Right ventricle myocardium inferior (tissue), 1 donor: ENCODE measurements around the gene SPECC1L. TPM values are rescaled to one million over a fixed set of nuclear protein-coding genes. Genes with fewer than 3 reads are reported as not detected.

Source experiments
- ATAC-seq: fragments of 200-7000 bp; cut with Tn5 transposase; one replicate; pipeline ENCODE4 v1.9.1; 2020; ENCODE audit warnings: mild to moderate bottlenecking, moderate library complexity
- DNase-seq: peaks from one replicate; pipeline ENCODE4 v3.0.0; 2021; ENCODE audit errors: missing footprints
- intact Hi-C: fragments of 100-400 bp; cut with DNase I; formaldehyde crosslinking; loops from one replicate; pipeline ENCODE4 v1.11.0; 2022
- total RNA-seq: library from RNA; stranded (reverse); fragmentation: NEBNext Ultra II Directional; extraction: Animal tissue kit (Norgen Biotek cat#: 25700); gene quantifications from one replicate; pipeline ENCODE4 v1.2.1, GENCODE V29; 2021
- donor health status: DM: no; HTN: yes; CAD: no; lungs with severe emphysema.

Gene SPECC1L
- total RNA-seq, 1 donor from 2014 or later, result 45.7 TPM

GRCh38 chr22:24380905-24381230, 110.2 kb downstream of the SPECC1L start:
- ATAC-seq (no peak), DNase-seq (no peak)
- intact Hi-C loops, result no loop called here

GRCh38 chr22:24383061-24383460, 112.4 kb downstream of the SPECC1L start:
- intact Hi-C loops, result no loop called here

GRCh38 chr22:24384131-24384530, 113.5 kb downstream of the SPECC1L start:
- DNase-seq, result no peak
- ATAC-seq, result no peak
- intact Hi-C loops, result no loop called here

More at GRCh38 chr22:24383061-24383460, 112.4 kb downstream of the SPECC1L start:
- ATAC-seq (no peak), DNase-seq (no peak)

- ATAC-seq (no peak), DNase-seq (no peak)
- intact Hi-C loops, result no loop called here
These were observed 116.4 kb downstream of the SPECC1L start for GRCh38 chr22:24386937-24387471.

DNA sequence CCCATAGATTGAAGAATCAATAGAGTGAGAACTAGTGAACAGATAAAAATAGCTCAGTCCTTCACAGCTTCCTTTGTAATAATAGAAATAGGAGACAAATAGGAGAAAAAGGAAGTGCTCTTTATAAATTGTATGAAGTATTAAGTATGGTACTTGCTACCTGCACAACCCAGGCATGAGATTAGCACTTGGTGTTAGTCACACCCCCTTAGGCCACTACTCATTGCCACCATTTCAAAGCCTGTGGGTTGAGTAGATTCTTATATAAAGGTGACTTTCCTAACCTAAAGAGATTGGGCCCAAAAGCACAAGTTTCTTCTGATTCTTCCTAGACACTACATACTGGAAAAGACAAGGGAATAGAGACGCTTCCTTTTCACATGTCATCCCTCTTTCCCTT, 119.0 kb downstream of the SPECC1L start:
- intact Hi-C loops, result no loop called here
- ATAC-seq, result no peak
- no peak for DNase-seq

- intact Hi-C loops, result no loop called here
- ATAC-seq (no peak), DNase-seq (no peak)
These were observed 119.5 kb downstream of the SPECC1L start for GRCh38 chr22:24390156-24390555.

GRCh38 chr22:24390576-24390975, 119.9 kb downstream of the SPECC1L start:
- intact Hi-C loops, result no loop called here
- peak; percentile 78 for ATAC-seq
- DNase-seq, result no peak

DNA sequence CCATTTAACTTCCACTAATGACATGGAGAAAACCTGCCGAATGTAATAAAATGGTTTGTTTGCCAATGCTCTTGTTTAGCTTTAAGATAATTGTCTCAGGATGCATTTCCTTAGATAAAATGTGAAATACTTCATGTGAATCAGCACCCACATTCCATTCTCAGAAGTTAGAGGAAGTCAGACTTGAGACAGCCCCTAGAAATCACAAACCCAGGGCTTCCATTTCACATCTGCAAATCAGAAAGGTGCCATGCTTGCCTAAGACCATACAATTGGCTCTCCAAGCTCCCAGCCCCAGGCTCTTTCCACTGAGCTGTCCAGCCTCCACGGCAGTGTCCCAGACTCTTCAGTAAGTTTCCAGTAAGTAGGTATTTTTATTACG, 121.2 kb downstream of the SPECC1L start:
- ATAC-seq, result no peak
- no peak for DNase-seq
- intact Hi-C loops, result no loop called here

DNA sequence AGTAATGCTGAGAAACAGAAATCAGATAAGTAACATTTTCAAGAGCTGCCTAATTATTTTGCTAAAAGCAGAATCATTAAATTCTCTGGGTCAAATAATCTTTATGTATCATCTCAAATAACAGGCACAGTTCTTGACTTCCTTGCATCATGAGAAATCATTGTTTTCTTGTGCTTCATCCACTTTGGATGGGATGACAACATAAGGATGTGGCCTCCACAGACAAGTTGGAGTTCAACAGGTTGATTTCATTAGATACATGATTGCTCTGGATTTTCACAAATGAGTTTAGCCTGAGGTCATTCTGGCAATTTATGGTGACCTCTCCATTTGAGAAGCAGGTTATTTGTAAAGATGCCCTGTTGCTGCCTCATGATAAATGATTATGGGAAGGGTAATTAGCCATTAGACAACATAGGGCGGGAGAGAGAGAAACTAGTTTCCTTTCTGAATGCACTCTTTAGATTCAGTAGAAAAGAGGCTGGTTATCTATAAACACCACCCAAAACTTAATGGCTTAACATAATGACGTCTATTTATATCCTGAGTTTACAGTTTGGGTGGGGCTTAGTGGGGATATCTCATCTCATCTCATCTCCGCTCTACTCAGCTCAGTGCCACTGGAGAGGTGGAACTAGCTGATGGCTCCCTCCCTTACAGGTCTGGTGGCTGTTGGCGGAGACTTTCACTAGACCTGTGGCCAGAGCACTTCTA, 121.7 kb downstream of the SPECC1L start:
- intact Hi-C loops, result no loop called here
- DNase-seq (no peak), ATAC-seq (no peak)

DNA sequence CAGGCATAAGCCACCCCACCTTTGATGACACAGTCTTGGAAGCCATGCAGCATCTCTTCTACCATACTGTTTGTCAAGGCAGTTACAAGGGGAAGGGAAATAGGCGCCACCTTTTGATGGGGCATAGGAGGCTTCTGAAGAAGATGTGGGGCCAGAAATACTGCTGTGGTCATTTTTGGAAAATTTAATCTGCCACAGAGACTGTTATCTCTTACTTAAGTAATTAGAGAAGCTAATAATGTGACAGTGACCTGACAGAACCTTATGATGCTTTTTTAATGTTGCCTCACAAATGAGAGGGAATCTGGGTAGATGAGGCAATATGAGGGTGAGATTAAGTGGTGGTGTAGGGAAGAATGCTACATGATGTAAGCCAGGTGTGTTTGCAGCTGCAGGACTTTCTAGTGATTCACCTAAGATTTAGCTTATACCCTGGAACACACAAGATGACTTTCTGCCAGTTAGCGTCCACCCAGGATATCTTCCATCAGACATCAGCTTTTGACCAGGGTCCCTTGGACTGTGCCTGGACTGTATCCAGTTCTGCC, 122.5 kb downstream of the SPECC1L start:
- no peak for DNase-seq
- no peak for ATAC-seq
- intact Hi-C loops, result no loop called here

- no peak for ATAC-seq
- intact Hi-C loops, result no loop called here
- no peak for DNase-seq
These were observed 123.2 kb downstream of the SPECC1L start for GRCh38 chr22:24393848-24394247.

- ATAC-seq (no peak), DNase-seq (no peak)
- intact Hi-C loops, result no loop called here
These were observed 123.6 kb downstream of the SPECC1L start for GRCh38 chr22:24394254-24394653.

DNA sequence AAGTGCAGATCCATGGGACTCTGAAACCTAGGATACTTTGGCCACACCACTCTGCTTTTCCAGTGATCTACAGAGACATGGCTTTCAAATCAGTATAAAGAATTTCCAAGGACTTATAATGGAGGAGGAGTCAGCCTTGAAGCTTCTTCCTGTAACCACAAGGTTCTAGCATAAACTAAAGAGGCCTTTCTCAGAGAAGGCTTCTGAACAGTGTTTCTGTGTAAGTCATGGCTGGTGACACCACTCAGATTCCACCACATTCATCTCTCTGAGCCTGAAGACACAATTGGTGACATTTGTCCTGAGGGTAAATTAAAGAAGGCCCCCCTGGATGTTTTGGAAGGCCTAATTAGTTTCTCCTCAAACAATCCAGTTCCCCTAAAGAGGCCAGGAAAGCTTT, 127.8 kb downstream of the SPECC1L start:
- no peak for ATAC-seq
- intact Hi-C loops, result no loop called here
- no peak for DNase-seq

- ATAC-seq, result no peak
- no peak for DNase-seq
- intact Hi-C loops, result no loop called here
These were observed 129.5 kb downstream of the SPECC1L start for GRCh38 chr22:24400034-24400725.

DNA sequence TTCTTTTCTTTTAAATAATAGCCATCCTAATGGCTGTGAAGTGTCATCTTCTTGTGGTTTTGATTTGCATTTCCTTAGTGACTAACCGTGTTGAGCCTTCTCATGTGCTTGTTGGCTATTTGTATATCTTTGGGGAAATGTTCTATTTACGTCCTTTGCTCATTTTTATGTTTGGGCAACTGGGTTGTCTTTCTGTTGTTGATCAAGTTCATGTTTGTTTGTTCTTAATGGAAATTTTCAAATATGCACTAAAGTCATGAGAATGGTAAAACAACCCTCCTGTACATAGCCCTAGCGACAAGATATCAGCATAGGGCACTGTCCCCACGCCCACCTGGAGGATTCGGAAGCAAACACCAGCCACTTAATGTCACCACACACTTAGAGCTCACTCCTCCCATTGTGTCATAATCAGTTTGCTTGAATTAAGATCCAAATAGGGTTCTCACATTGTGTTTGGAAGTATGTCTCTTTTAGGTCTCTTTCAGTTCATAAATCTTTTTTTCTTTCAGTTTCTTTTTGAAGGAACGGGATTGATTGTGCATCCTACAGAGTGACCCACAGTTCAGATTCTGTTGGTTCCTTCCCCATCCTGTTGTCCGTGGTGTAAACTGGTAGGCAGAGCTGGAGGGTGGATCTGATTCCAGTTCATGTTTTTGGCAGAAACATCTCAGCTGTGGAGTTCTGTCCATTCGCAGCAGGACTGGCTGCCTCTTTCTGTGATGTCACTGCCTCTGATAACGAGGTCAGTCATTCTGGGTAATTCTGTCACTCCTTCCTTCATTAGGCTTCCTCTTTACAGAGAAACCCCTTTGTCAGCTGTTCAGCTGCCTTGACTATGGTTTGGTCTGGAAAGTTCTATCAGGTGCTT, 130.3 kb downstream of the SPECC1L start:
- intact Hi-C loops, result no loop called here
- DNase-seq (no peak), ATAC-seq (peak; percentile 24)

- intact Hi-C loops, result no loop called here
- DNase-seq (no peak), ATAC-seq (no peak)
These were observed 131.3 kb downstream of the SPECC1L start for GRCh38 chr22:24401931-24402367.

- DNase-seq, result peak; percentile 72
- ATAC-seq, result peak; percentile 87
- intact Hi-C loops, result no loop called here
These were observed 132.0 kb downstream of the SPECC1L start for GRCh38 chr22:24402460-24403192.

DNA sequence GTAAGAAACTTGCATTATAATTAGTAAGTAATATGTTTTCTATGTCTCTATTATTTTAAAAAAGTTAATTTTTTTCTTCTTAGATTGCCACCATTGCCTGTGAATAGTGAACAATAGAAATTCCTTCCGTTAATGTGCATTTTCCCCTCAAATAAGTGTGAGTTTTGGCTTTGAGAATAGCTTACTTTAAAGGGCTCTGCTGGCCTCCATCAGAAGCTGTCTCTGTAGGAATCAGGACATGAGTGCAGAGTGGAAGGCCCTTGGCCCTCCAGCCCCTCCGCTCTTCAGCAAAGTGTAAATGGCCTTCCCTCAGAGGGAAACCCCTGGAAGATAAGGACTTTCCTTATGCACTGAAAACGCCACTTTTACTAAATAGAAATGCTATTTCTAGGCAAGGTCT, 132.7 kb downstream of the SPECC1L start:
- ATAC-seq, result no peak
- DNase-seq, result no peak
- intact Hi-C loops, result no loop called here
